HG02840 (cell line): Measurements from ENCODE around the gene SCUBE1.

ENCODE experiments used
- ATAC-seq: cut with Tn5 transposase; IDR thresholded peaks from one replicate; pipeline ENCODE4 v1.9.1; 2021; ENCODE audit warnings: mild to moderate bottlenecking, moderate library complexity, moderate number of reproducible peaks; ENCODE audit not compliant: unreplicated experiment, low FRiP score

Gene SCUBE1

DNA sequence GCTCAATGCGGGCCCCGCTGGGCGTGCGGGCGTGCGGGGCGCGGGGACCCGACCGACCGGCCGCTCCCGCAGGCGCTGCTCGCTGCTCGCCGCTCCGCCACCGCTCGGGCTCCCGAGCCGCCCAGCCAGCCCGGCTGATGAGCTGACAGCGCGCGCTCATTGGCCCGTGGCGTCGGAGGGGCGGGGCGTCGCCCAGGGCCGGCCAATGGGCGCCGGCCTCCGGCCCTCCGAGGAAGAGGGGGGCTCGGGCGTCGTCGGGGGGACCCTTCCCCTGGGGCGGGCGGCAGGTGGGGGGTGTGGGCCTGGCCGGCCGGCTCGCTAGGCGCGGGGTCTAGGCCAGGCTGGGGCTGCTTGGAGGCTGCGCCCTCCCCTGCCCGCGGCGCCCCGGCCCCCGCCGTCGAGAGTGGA is at the start of gene SCUBE1:
TSS of gene SCUBE1 (minus strand) at position 111 of the 408 bp plus-strand sequence. CDS start 111 bp downstream, outside the sequence.
- no peak for ATAC-seq

DNA sequence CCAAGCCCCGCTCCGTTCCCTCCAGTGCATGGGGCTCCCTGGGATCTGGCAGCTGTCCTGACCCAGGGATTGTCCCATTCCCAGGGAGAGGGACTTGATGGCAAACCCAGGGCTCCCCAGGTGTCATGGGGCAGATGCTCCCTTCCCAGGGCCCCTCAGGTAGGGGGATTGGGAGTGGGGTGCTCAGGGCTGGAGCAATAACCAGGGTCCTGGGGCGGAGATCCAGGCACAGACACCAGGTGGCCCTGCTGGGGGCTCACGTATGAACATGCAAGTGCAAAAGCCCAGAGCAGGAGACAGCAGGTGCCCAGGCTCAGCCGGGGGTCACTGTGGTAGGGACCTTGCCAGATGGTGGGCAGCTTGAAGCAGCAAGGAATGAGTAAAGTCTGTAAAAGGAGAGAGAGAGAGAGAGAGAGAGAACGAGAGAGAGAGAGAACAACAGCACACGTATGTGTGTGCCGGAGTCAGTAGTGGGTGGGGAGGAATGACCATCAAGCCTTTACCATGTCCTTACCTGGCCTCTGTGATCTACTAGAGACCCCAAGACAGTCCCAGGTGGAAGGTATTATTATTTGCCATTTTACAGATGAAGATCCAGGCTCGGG is 49.3 kb upstream of the SCUBE1 start:
- ATAC-seq = no peak

DNA sequence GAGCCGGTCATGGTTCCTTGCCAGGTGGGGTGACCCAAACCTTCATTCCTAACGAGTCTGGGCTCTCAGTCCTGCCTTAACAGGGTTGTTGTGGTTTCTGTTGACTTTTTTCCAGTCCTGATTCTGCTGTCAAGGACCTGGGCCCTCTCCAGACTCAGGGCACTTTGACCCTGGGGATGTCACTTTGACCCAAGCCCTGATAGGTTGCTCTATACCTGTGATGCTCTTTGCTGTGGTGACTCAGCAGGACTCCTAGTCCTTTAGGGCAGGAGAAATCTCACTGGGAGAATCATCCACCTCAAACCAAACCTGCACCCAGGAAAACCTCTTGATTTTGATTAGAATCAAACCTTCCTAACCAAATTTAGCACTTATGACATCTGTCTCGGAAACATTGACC is 48.1 kb upstream of the SCUBE1 start:
- ATAC-seq = no peak

DNA sequence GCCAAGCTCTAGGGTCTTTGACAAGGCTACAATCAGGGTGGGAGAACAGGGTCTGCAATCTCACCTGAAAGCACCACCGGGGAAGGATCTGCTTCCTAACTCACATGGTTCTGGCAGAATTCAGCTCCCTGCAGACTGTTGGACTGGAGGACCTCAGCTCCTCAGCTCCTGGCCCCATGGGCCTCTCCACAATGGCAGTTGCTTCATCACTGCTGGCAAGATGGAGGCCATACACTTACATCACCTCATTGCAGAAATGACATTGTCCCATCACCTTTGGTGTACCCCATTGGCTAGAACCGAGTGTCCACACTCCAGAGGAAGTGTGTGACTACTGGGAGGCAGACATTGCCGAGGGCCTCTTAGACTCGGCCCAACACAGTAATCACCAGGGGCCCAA is 47.7 kb upstream of the SCUBE1 start:
- no peak for ATAC-seq

DNA sequence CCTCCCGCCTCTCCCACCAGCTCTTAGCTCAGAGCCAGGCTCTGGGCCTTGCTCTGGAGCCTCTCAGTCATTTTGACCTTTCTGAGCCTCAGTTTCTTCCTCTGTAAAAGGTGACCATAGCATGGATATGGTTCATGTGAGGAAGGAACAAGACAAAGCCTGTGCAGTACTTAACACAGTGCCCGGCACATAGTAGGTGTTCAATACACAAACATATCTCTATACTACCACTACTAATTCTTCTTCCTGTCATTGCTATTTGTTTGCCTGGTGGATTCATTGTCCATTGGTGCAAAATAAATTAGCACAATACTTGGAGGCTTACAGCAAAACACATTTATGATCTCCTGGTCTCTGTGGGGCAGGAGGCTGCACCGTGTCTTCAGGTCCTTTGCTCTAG is 47.0 kb upstream of the SCUBE1 start:
- no peak for ATAC-seq

DNA sequence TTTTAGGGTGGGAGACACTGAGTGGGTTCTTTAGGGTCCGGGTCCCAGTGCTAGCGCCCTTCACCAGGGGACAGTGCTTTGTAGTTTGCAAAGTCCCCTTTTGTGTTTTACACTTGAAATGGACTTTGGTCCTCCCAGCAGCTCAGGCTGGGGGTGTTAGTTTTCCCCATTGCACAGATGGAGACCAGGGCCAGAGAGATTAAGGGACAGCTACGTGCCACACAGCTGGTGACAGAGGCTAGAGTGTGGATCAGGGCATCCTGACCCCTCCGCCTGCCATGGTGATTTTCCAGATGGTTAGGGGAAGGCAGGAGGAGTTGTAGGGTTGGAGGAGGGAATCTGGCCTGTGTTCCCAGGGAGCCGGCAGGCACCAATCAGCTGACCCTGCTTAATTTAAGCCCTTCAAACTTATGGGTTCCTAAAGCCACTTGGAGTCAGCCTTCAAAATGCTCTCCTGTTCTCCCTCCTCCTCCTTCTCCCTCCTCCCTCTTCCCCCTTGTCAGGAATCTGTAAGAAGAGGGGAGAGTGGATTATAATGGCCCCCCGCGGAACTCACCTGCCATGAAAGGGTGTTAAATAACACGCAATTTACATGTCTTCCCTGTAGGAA is 46.2 kb upstream of the SCUBE1 start:
- no peak for ATAC-seq

DNA sequence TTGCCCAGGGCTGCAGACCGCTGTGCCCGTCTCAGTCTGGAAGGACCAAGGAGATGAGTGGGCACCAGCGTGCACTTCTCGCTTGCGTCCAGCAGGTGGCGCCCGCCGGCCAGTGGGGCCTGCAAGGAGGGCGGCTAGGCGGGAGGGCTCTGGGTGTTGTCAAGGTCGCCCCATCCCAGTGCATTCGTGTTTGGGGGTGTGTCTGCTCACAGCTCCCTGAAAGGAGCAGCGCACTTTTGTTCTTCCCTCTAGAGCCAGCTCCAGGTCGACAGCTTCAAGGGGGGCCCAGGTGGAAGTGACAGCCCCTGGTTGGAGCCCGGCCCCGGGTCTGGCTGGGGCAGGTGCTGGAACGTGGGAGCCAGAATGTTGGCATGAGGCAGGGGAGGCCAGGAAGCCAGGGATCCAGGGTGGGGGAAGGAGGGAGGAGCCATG is 45.3 kb upstream of the SCUBE1 start:
- no peak for ATAC-seq

DNA sequence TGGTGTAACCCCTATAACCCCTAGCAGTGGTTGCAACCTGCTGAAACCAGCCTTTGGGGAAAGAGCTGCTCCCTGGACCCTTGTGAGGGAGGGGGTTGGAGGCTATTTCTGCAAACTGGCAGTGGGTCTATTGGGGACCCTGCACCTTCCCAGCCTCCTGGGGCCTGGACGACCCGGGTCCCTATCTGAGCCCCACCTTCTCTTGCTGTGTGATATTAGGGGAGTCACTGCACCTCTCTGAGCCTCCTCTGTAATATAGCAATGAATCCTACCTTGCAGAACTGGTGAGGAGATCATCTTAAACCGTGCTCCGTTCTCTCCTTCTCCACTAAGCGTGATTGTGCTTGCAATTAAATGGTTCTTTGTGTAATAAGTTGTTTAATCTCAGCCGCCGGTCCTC is 44.6 kb upstream of the SCUBE1 start:
- ATAC-seq = no peak

DNA sequence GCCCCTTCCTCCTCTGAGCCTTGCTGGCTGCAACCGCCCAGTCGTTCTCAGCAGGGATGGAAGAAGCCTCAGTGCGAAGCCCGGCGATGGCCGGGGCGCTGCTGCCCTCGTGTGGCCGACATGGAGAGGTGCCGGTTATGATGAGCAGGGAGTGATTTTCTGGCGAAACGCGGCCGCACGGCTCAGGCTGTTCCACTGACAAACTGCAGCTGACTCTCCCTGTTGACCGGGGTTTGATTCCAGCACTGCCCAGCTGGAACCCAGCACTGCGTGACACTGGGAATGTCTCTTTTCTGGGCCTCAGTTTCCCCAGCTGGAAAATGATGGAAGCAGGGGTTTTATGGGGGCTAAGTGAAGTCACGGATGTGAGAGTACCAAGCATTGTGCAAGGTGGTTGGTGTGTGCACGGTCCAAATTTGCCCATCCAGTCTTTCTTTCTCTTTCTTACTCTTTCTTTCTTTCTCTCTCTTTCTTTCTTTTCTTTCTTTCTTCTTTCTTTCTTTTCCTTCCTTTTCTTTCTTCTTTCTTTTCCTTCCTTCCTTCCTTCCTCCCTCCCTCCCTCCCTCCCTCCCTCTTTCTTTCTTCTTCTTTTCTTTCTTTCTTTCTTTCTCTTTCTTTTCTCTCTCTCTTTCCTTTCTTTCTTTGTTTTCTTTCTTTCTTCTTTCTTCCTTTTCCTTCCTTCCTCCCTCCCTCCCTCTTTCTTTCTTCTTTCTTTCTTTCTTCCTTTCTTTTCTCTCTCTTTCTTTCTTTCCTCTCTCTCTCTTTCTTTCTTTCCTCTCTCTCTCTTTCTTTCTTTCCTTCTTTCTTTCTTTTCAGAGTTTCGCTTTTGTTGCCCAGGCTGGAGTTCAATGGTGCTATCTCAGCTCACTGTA is 42.8 kb upstream of the SCUBE1 start:
- no peak for ATAC-seq

DNA sequence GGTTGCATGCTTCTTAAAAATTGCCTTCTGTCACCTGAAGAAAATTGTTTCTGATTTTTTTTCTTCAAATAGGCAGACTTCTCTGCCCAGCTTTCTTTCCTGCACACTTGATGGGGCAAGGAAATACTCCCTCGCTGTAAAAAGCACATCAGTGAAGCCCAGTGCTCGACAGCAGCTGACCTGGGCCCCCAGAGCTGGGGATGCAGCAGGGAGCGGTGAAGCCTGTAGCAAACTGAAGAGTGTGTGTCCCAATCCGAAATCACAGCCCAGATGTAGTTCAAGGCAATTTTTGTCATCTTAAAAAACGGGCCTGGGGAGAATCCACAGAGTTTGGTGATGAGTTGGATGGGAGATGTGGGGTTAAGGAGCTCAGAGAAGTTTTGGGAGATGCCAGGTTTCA is 41.7 kb upstream of the SCUBE1 start:
- no peak for ATAC-seq

DNA sequence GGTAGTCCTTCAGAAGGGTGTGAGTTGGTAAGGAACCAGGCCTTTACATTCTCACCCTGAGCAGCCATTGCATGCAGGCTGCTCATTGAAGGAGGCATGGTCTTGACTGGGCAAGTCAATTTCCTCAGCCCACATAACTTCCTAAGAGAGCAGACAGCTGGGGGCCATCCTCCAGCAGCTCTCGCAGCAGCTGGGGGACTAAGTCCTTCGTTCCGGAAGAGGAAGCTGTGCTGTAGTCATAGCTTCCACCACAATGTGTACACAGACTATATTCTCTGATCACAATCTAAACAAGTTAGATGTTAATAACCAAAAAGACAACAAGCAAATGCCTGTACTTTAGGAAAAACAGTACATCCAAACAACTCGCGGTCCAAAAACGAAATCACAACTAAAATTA is 38.5 kb upstream of the SCUBE1 start:
- ATAC-seq = no peak

DNA sequence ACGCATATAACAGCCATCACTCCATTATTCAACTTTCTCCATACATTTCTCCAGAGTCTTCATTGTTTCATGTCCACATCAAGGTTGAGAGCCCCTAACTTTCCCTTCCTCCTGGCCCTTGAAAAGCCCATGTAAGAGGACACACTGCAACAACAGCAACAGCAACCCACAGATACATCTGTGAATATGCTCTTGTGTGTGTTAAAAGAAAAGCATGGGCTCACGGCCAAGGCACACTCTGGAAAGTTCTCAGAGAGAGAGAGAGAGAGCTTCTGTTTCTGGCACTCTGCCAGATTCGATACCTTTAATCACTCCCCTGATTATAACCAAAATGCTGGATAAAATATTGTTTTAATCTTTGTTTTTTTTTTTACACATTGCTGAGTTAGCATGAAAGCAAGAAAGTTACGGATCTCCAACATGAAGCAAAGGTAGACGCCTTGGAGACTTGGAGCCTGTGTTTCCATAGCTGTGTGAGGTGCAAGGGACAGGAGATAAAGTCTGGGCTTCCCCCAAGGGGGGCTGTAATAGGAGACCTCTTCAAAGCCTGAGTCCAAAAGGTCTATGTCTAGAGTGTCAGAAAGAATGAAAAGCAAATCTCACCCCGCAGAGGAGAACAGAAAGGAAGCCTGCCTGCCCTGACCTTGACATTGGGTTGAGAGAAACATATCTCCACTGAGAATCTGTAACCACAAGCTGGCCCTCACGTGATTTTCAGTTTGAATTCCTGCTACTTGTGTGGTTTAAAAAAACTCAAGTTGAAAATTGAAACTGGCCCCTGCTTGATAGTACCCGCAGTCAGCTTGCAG is 34.9 kb upstream of the SCUBE1 start:
- no peak for ATAC-seq

DNA sequence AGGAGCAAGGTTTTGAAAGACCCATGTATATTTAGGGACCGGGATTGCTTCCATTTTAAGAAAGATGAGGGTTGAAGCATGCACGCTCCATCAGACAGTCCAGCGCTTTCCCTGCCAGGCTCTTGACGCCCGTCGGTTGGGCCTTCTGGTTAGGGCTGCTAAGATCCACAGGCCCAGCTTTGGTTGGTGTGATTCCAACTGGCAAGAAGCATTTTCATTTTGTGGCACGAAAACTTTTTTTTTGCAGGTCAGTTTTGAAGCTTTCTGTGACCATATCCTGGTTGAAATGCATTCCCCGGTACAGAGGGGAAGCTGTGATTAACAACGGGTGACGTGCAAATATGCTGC is 34.4 kb upstream of the SCUBE1 start:
- ATAC-seq = no peak

DNA sequence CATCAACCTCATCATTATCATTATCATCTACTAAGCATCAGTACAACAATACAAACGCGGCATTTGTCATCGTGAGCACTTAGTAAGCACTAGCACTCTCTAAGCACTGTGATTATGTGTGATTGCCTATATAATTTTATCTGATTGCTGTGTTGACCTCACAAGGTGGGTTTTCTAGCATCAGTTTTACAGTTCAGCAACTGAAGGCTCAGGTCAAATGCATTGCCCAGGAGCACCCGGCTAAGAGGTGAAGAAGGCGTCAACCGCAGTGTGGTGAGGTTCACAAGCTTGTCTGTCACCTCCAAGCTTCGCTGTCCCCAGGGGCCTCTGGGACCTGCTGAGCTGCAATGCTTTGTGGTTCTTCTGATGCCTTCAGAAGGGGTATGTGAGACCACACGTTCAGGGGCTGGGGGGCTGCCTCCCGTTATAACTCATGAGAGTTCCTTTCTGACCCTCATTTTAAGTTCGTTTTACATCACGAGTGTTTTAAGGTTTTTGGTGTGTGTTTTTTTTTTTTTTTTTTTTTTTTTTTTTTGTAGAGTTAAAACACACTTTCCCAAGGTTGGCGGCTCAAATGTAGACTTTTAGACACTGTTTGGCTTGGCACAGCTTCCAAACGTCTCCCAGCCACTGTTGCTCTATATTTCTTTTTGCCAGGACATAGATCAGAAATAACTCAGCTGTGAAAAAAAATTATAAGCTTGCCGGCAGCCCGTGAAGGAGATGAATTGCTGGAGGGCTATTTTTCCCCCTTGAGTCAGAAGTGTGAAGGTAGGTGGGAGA is 33.8 kb upstream of the SCUBE1 start:
- ATAC-seq = no peak

DNA sequence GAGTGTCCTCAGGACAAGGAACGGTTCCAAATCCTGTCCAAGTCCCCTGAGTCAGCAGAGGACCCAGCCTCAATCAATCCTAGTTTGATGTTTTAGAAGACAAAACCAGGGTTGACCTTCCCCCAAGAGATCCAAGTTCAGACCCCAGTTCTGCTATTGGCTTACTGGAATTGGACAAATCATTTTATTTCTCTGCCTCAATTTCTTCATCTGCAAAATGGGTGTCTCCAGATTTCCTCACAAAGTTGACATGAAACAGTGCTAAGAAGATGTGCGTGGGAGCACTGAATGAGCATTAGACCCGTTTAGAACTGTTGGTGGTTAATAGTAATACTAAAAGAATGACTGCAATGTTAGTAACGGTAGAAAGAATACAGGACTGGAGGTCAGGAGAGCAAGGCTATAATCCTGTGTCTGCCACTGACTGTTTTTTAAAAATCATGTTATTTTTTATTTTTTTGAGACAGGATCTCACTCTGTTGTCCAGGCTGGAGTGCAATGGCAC is 32.8 kb upstream of the SCUBE1 start:
- no peak for ATAC-seq

DNA sequence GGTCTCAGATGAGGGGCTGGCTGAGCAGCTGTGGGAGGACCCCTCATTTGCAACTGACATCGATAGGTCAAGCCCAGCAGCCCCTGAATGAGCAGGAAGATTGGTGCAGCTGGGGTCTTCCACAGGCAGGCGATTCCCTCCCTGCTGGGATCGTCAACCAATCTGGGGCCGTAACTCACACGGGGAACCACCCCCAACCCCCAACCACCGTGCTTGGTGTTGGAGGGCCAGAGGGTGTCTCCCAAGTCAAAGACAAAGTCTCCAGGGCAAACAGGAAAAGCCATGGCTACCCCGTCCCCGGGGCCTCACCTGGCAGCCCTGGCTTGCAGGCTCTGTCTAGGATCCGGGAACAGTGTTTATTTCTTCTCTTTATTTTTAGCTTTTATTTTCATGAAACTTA is 26.9 kb upstream of the SCUBE1 start:
- no peak for ATAC-seq

DNA sequence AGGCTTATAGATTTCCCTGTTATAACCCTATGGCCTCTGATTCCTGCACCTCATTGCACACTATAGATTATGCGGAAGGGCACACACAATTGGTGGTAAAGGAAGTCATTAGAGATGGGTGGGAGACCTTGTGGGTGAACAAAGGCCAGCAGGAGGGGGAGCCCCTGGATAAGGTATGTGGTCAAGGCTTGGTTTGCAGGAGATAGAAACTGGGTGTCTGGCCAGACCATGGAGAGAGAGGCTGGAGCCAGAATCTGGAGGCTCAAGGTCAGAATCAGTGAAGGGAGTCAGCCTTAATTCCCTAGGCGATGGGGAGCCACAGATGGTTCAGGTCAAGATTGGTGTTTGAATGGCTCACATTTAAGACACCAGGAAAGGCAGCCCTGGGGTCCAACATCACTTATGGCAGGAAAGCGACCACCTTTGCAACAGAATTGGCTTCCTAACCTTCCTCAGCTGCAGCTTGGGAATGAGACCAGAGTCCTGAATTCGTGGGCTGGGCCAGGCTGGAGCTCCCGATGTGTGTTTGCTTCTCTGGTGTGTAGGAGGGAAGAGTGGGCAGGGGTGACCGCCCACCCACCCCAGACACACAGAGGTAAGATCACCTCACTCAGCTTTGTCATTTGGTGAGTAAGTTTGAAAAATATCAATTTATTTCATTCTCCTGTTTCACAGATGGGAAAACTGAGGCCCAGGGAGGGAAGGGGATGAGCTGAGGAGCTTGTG is 22.7 kb upstream of the SCUBE1 start:
- ATAC-seq = no peak

DNA sequence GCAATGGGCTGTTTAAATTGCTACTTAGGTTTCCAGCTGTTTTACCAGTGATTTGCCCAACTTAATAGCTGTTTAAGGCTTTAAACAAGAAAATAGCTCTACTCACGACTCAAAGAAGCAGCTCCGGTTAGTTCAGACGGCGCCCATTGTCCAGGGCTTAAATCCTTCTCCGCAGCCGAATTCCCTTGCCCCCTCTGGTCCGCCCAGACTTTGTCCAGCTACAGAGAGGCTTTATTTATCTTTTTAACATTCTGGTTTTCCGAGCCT is 20.9 kb upstream of the SCUBE1 start:
- no peak for ATAC-seq

DNA sequence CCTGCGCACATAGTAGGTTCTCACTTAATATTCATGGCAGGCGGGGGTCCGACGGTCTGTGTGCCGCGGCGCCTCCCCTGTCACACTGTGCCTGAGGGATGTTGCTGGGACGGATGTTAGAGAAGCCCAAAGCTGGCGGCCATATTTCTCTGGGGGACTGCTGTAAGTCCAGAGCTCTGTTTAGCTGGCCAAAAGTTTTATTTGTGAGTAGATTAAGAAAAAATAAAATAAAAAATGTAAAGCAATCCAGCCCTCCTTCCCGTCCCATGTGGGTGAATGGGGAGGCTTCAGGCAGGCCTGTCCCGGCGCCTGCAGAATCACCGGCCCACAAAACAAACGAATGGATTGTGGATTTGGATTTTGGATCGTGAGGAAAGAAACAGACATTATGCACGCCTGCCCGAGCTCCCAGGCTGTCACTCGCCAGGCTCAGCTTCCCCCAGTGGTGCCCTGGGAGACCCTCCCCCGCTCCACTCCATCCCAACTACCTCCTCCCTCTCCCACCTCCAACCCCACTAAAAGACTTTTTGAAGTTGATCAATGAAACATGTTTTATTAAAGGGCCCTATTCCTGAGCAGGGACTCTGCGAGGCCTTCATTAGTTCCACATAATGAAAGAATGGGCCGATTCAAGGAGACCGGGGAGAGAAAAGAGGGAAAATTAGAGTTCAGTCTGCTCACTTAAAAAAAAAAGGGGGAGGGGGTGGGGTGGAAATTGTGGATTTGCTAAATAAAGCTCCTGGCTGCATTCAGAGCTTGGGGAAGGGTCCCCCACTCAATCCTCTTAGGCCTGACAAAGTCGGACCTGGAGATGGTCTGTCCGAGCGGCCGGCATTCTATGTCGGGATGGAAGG is 20.4 kb upstream of the SCUBE1 start:
- ATAC-seq = no peak
